Erythroblast (primary cell): ENCODE measurements around the gene ZNRF1.

Experiments
- GATA1 ChIP-seq: IDR thresholded peaks from 2 replicates; pipeline ENCODE4 v1.6.1; 2011; ENCODE audit warnings: low read depth, mild to moderate bottlenecking, control low read depth, low read length, moderate library complexity
- POLR2A ChIP-seq: IDR thresholded peaks from 2 replicates; pipeline ENCODE4 v1.6.1; 2011; ENCODE audit warnings: mild to moderate bottlenecking, low read length

DNA sequence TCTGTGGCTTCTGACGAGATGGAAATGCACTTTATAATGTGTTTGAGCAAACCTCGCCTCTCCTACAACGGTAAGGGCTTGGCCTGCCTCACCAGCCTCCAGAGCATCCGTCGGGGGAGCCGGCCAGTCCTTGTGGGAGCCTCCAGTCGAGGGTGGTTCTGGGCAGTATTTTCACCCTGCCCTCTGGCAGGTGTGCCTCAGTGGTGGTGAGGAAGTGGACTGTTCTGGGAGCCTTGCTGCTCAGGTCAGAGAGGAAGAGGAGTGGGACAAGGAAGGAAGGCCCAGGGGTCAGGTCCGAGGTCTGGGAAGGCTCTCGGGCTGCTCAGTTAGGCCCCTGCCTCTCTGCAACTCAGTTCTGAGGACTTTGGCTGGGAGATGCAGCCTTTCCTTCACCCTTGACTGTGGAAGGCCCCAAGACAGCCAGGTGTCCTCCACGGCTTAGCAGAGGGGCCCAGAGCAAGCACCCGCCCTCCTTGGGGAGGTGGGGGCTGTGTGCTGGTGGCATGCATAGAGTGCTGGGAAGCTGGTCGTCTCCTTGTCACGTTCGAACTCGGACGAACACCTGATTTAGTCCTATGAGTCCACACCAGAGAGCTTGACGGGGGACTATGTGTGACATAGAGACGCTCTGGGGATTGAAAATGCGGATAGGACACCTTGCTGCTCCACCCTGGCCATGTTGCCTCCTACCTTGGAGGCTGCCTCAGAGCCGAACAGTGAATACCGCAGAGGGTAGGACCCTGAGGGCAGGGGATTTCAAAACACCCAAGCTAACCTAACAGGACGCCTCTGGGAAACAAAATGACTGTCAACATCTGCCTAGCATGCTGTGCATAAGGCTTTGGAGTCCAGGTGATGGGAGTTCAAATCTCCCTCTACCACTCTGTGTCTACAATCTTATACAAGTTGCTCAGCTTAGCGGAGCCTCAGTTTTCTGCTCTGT is 95.0 kb downstream of the ZNRF1 start:
- TF ChIP-seq POLR2A (no peak), GATA1 (no peak)
